Suprapubic skin (tissue), 3 donors: Measurements from ENCODE around the gene ETFDH.

Experiments used
- CTCF ChIP-seq, 2 donors: fragments of 200-600 bp in 1 of 2; fragments of 450-650 bp in 1 of 2; sonication (generic) in 1 of 2; IDR thresholded peaks; one replicate each; pipeline ENCODE4 v1.5.1; 2016 to 2019; ENCODE audit warnings: antibody characterized with exemption in 2 of 2, mild to moderate bottlenecking in 1 of 2, moderate library complexity in 1 of 2
- POLR2A ChIP-seq, 2 donors: fragments of 450-650 bp; IDR thresholded peaks; one replicate each; pipeline ENCODE4 v1.6.1; 2017; ENCODE audit warnings: antibody characterized with exemption in 2 of 2, mild to moderate bottlenecking in 2 of 2, moderate library complexity in 2 of 2

GRCh38 chr4:158630893-158631292, 41.2 kb upstream of the ETFDH start:
- TF ChIP-seq POLR2A (IDR thresholded peaks at IDR 0.05) (no peak), CTCF (IDR thresholded peaks at IDR 0.05) (no peak)
